Astrocyte of the spinal cord (primary cell): ENCODE data around the gene BNC2.

ENCODE experiments used
- DNase-seq: peaks from one replicate; pipeline ENCODE4 v3.0.0; 2011; ENCODE audit warnings: low read depth, low spot score
- H3K4me3 ChIP-seq: 2 replicates; pipeline ENCODE4 v1.5.1; 2011; ENCODE audit warnings: low read depth, mild to moderate bottlenecking, low read length, moderate library complexity
- in situ Hi-C: cut with HindIII; loops from 2 replicates; pipeline ENCODE4 v1.10.0; 2017; ENCODE audit warnings: low sequenced_read_pairs
- TF ChIP-seq, protein P1 (sequence below): IDR thresholded peaks from 2 replicates; pipeline ENCODE4 v1.5.1; 2012; ENCODE audit warnings: low read depth, mild to moderate bottlenecking, low read length, inconsistent platforms

Gene BNC2

DNA sequence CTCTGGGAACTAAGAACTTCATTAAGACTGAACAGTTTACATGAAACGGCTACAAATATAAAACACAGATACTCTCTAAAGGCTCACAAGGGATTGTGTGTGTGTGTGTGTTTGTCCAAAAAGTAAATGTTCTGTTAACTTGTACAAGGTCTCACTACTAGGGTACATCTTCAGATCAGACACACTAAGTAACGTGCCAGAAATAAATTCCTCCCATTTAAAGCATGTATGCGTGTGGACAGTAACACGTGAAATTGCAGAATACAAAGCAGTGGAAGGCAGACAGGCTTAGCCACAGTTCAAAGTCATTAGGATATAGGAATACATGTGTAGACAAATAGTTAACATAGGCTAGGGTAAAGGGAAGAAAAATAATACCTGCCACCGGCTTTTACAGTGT, 1.8 kb downstream of the BNC2 start:
- peak overlapping the region; percentile 54 for H3K4me3 ChIP-seq
- peak; percentile 47 for DNase-seq
- TF ChIP-seq, protein P1, sequence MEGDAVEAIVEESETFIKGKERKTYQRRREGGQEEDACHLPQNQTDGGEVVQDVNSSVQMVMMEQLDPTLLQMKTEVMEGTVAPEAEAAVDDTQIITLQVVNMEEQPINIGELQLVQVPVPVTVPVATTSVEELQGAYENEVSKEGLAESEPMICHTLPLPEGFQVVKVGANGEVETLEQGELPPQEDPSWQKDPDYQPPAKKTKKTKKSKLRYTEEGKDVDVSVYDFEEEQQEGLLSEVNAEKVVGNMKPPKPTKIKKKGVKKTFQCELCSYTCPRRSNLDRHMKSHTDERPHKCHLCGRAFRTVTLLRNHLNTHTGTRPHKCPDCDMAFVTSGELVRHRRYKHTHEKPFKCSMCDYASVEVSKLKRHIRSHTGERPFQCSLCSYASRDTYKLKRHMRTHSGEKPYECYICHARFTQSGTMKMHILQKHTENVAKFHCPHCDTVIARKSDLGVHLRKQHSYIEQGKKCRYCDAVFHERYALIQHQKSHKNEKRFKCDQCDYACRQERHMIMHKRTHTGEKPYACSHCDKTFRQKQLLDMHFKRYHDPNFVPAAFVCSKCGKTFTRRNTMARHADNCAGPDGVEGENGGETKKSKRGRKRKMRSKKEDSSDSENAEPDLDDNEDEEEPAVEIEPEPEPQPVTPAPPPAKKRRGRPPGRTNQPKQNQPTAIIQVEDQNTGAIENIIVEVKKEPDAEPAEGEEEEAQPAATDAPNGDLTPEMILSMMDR: no peak
- in situ Hi-C loops: no loop called here

DNA sequence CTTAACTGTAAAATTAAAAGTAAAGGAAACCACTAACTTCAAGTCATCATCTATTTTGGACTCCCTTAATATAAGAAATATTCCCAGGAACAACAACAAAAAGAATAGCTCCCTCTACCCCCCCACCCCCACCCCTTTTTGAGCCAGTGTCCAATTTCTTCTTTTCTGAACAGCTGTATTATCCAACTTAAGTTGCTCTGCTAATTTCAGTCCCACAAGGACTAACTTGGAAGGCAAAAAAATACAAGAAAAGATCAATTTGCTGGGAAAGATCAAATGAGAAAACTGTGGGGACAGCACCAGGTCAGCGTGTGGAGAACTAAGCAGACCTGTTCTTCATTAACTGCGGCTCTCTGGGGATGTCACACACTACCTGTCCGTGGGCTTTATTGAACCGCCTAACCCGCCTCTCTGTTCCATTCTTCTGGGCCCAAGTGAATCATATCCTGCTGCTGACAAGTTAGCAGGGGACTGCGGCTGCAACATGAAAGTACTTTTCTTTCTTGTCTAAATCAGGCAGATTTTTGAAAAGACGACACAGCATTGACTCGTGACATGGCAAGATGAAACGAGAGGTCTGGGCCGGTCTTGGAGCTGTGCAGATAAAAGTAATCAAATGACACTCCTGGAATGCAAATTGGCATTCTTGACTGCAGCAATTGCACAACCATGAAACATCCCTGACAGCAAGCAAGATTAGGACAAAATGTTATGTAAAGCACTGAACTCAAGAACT, 2.7 kb downstream of the BNC2 start:
- in situ Hi-C loops: no loop called here
- peak; percentile 76 for DNase-seq
- peak overlapping the region; percentile 54 for H3K4me3 ChIP-seq
- TF ChIP-seq, protein P1: no peak

DNA sequence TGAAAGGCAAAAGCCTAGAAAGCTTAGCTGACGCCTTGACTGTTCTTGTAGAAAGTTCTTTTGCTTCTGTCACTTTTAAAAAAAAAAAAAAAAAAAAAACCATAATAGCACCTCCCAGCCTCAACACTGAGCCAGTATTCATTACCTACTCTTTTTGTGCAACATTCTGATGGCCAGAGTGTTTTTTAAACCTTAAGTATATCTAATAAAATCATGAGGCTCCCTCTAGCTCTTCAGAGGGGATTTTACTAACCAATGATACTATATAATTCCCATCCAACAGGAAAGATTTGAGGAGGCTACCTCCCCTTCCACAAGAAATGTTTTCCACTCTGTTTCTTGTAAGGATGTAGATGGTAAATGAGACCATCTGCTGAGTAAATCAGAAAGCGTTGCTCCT, 3.9 kb downstream of the BNC2 start:
- in situ Hi-C loops: no loop called here
- peak; percentile 55 for DNase-seq
- TF ChIP-seq, protein P1: no peak
- H3K4me3 ChIP-seq: no peak overlapping the region

DNA sequence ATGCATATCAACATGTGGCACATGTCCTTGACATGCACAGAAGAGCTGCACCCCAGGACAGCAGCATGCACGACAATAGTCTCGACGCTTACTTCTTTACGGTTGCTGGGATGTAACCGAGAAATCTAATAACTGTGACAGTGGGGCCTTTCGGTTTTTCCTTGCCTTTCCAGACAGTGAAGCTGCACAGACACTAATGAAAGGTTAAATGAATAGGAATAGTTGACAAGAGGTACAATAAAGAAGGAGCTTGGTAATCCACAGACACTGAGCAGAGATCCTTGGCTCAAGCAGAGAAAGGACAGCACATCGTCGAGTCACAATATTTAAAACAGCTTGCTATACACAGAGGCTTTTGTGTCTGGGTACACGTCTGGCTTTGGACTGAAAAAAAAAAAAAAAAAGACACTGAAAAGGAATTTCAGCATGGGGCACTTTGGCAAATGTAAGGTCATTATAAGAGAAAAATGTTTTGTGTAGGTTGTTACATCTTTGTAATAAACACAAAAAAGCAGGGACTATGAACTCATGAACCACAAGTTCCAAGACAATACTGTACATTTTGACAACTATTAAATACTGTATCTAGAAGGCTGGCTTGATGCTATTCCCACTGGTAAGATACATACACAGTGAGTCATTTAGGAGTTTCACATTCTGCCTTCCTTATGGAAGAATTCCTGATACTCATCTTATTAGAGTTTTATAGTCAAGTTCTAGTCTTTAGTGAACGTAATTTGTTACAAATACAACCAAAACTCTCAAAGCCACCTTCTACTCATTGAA, 5.6 kb downstream of the BNC2 start:
- H3K4me3 ChIP-seq: no peak overlapping the region
- in situ Hi-C loops: no loop called here
- DNase-seq: peak; percentile 67
- TF ChIP-seq, protein P1: no peak

DNA sequence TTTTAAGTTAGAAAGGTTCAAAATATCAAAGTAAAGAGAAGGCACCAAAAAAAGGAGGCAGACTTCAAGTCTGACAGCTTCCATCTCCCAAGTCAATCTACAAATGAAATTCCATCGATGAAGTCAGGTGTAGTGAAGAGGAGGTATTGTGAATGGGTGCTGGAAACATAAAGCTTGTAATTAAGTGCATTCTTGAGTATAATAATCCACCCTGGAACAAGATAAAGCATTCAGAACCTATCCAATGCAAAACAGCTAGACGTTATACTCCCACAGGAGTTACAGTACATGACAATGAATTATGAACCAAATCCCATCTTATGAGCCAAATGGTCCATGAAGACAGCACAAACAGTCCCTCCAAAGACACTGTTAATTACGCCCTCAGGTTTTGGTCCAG, 22.3 kb downstream of the BNC2 start:
- in situ Hi-C loops: no loop called here
- TF ChIP-seq, protein P1: no peak
- no peak overlapping the region for H3K4me3 ChIP-seq
- no peak for DNase-seq

DNA sequence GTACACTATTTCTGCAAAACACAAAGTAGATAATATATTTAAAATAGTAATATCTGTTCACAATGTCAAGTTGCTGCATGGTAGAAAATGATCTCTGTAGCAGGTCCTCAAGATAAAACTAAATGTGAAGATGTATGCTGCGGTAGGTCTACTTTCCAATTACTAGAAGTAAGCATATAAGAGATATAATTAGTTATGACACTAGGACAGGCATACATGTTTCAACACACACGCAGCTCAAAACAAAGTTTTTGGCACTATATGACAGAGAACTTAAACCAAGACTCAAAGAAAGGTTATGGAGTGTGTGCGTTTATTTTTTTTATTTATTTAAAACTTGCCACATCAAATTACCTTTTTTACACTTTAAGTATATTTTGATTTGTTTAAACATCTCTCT, 23.5 kb downstream of the BNC2 start:
- TF ChIP-seq, protein P1: no peak
- DNase-seq: no peak
- in situ Hi-C loops: no loop called here
- no peak overlapping the region for H3K4me3 ChIP-seq
